Stimulated activated CD4-positive, alpha-beta T cell treated with anti-CD3 and anti-CD28 coated beads, Interleukin-1b, Interleukin-23, amount 100 ng/mL, for 1 hour (primary cell): ENCODE data around the gene MAT2A.

Experiments
- DNase-seq, 2 donors: peaks; one replicate each; pipeline ENCODE4 v3.0.0-alpha.2; 2020; ENCODE audit warnings: low read depth in 2 of 2

MAT2A gene

GRCh38 chr2:85538507-85539360 lies at the start of gene MAT2A:
MAT2A (plus strand) TSS chr2:85539168; CDS start chr2:85539288, 120 bp downstream.
- peak; percentile 76 to 85 for DNase-seq

GRCh38 chr2:85490861-85491755 lies 47.9 kb upstream of the MAT2A start:
- DNase-seq = no peak

- DNase-seq = no peak
These were observed 42.5 kb upstream of the MAT2A start for GRCh38 chr2:85496436-85496835.

GRCh38 chr2:85497944-85498630 lies 40.9 kb upstream of the MAT2A start:
- DNase-seq = no peak

- DNase-seq = no peak
These were observed 37.7 kb upstream of the MAT2A start for GRCh38 chr2:85501248-85501647.

- no peak for DNase-seq
These were observed 36.2 kb upstream of the MAT2A start for GRCh38 chr2:85502720-85503119.

GRCh38 chr2:85503168-85503850 lies 35.7 kb upstream of the MAT2A start:
- no peak for DNase-seq

GRCh38 chr2:85503851-85504777 lies 34.9 kb upstream of the MAT2A start:
- no peak for DNase-seq

- no peak for DNase-seq
These were observed 34.1 kb upstream of the MAT2A start for GRCh38 chr2:85504778-85505261.

GRCh38 chr2:85505551-85506238 lies 33.3 kb upstream of the MAT2A start:
- DNase-seq = no peak

GRCh38 chr2:85506768-85507181 lies 32.2 kb upstream of the MAT2A start:
- no peak for DNase-seq

GRCh38 chr2:85511008-85511811 lies 27.8 kb upstream of the MAT2A start:
- DNase-seq = no peak

- no peak for DNase-seq
These were observed 24.6 kb upstream of the MAT2A start for GRCh38 chr2:85514323-85514722.

GRCh38 chr2:85516653-85517389 lies 22.1 kb upstream of the MAT2A start:
- no peak for DNase-seq

GRCh38 chr2:85522090-85522647 lies 16.8 kb upstream of the MAT2A start:
- DNase-seq = no peak

- DNase-seq = no peak
These were observed 15.7 kb upstream of the MAT2A start for GRCh38 chr2:85523062-85523902.

GRCh38 chr2:85523903-85524335 lies 15.0 kb upstream of the MAT2A start:
- no peak for DNase-seq
